Neural progenitor cell (in vitro differentiated cells): Measurements from ENCODE around the gene SMIM27. TPM values are rescaled to one million over a fixed set of nuclear protein-coding genes. Genes with fewer than 3 reads are reported as not detected.
"Not testable (repeated sequence)": the region's sequence is repeated elsewhere in the genome, so short reads cannot be mapped to it uniquely, and the experiment has no call there.

ENCODE experiments used
- DNase-seq: peaks from one replicate; pipeline ENCODE4 v3.0.0-alpha.2; 2016; ENCODE audit warnings: low spot score
- H2AFZ ChIP-seq: fragments of 200-600 bp; sonication (generic); replicated peaks from 2 replicates; pipeline ENCODE4 v1.6.1; 2016; ENCODE audit warnings: antibody characterized with exemption
- H3F3A ChIP-seq: fragments of 200-600 bp; sonication (generic); 2 replicates; pipeline ENCODE4 v1.6.1; 2016; ENCODE audit warnings: antibody characterized with exemption, low read depth
- H3K27ac ChIP-seq: fragments of 200-600 bp; sonication (generic); 2 replicates; pipeline ENCODE4 v1.5.1; 2016; ENCODE audit warnings: mild to moderate bottlenecking
- H3K27me3 ChIP-seq: fragments of 200-600 bp; sonication (generic); 2 replicates; pipeline ENCODE4 v1.6.1; 2016; ENCODE audit warnings: mild to moderate bottlenecking, moderate library complexity
- H3K36me3 ChIP-seq: fragments of 200-600 bp; sonication (generic); 2 replicates; pipeline ENCODE4 v1.5.1; 2016
- H3K4me1 ChIP-seq: fragments of 200-600 bp; sonication (generic); 2 replicates; pipeline ENCODE4 v1.6.1; 2016; ENCODE audit warnings: mixed run types
- H3K4me2 ChIP-seq: fragments of 200-600 bp; sonication (generic); 2 replicates; pipeline ENCODE4 v1.6.1; 2016
- H3K4me3 ChIP-seq: fragments of 200-600 bp; sonication (generic); 2 replicates; pipeline ENCODE4 v1.5.1; 2016
- H3K79me2 ChIP-seq: fragments of 200-600 bp; sonication (generic); 2 replicates; pipeline ENCODE4 v1.6.1; 2016; ENCODE audit warnings: low read depth
- H3K9ac ChIP-seq: fragments of 200-600 bp; sonication (generic); 2 replicates; pipeline ENCODE4 v1.6.1; 2016
- H3K9me3 ChIP-seq: fragments of 200-600 bp; sonication (generic); 2 replicates; pipeline ENCODE4 v1.5.1; 2016; ENCODE audit warnings: low read depth
- H4K20me1 ChIP-seq: fragments of 200-600 bp; sonication (generic); 2 replicates; pipeline ENCODE4 v1.6.1; 2016; ENCODE audit warnings: low read depth
- H3K27ac Mint-ChIP-seq: 3 replicates; pipeline ENCODE4 v1.8.0; 2021; ENCODE audit warnings: mixed read lengths
- H3K27me3 Mint-ChIP-seq: 2 replicates; pipeline ENCODE4 v1.8.0; 2022; ENCODE audit warnings: low read depth, mild to moderate bottlenecking, inconsistent platforms, moderate library complexity, mixed read lengths; ENCODE audit not compliant: insufficient read depth
- H3K36me3 Mint-ChIP-seq: 3 replicates; pipeline ENCODE4 v1.8.0; 2021; ENCODE audit warnings: mixed read lengths
- H3K4me1 Mint-ChIP-seq: 3 replicates; pipeline ENCODE4 v1.8.0; 2021; ENCODE audit warnings: mixed read lengths
- H3K4me3 Mint-ChIP-seq: 3 replicates; pipeline ENCODE4 v1.8.0; 2021; ENCODE audit warnings: mild to moderate bottlenecking, moderate library complexity, mixed read lengths
- H3K9me3 Mint-ChIP-seq: 3 replicates; pipeline ENCODE4 v1.8.0; 2020; ENCODE audit warnings: mixed read lengths
- CTCF ChIP-seq: fragments of 200-600 bp; sonication (generic); IDR thresholded peaks from 2 replicates; pipeline ENCODE4 v1.5.1; 2017; ENCODE audit warnings: antibody characterized with exemption, mild to moderate bottlenecking
- EZH2 ChIP-seq: fragments of 200-600 bp; sonication (generic); IDR thresholded peaks from 2 replicates; pipeline ENCODE4 v1.6.1; 2017; ENCODE audit warnings: antibody characterized with exemption, mild to moderate bottlenecking, moderate library complexity
- EZH2phosphoT487 ChIP-seq: fragments of 200-600 bp; sonication (generic); IDR thresholded peaks from 2 replicates; pipeline ENCODE4 v1.6.1; 2017; ENCODE audit warnings: antibody characterized with exemption
- total RNA-seq: library from RNA; depleted of rRNA; stranded (reverse); fragments of >200 nt; gene quantifications from 2 replicates; pipeline ENCODE4 v1.2.3, GENCODE V29; 2015; ENCODE audit warnings: low replicate concordance

SMIM27 gene
- total RNA-seq, 1 donor from 2014 or later = 9.7 TPM

- no peaks in the 10 kb centered on the region for H3K4me1 ChIP-seq
- no peak for TF ChIP-seq EZH2phosphoT487
- TF ChIP-seq CTCF = no peak
- no peak for TF ChIP-seq EZH2
- peaks cover 2% of the 10 kb centered on the region for H3K27me3 Mint-ChIP-seq
- H3K27ac Mint-ChIP-seq = no peak overlapping the region
- H3K79me2 ChIP-seq = no peaks in the 10 kb centered on the region
- DNase-seq = no peak
- no peak overlapping the region for H3K4me3 Mint-ChIP-seq
- no peak overlapping the region for H3K4me3 ChIP-seq
- no peak overlapping the region for H3K4me2 ChIP-seq
- H4K20me1 ChIP-seq = no peaks in the 10 kb centered on the region
- no peaks in the 10 kb centered on the region for H3K9me3 Mint-ChIP-seq
- H3F3A ChIP-seq = no peaks in the 10 kb centered on the region
- no peak overlapping the region for H3K9ac ChIP-seq
- no peak overlapping the region for H3K27ac ChIP-seq
- no peaks in the 10 kb centered on the region for H3K4me1 Mint-ChIP-seq
- peaks cover 13% of the 10 kb centered on the region for H3K36me3 Mint-ChIP-seq
- H3K36me3 ChIP-seq = no peaks in the 10 kb centered on the region
- H3K27me3 ChIP-seq = no peaks in the 10 kb centered on the region
- no peak overlapping the region for H2AFZ ChIP-seq
- H3K9me3 ChIP-seq = no peaks in the 10 kb centered on the region
Observed at GRCh38 chr9:32533816-32534215, 18.3 kb upstream of the SMIM27 start.

DNA sequence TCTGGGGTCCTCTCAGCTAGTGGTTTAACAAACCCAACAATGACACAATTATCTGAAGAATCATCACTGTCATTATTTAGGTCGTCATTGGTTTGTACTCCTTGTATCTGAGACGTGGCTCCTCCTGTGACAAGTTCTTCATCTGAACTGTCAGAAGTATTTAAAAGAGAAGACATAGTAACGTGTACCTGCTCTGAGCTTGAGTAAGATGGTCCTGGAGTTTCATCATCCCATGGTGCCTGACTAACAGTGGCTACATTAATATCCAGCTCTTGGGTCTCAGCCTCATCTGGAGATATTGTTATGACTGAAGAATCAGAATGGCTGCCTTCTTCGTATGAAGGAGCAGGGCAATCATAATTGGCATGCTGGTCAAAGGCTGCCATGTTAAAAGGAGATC, 9.1 kb upstream of the SMIM27 start:
- no peak overlapping the region for H3K4me3 Mint-ChIP-seq
- Histone ChIP-seq H3K4me3 (no peak overlapping the region), H3K9me3 (no peaks in the 10 kb centered on the region), H2AFZ (no peak overlapping the region), H3F3A (no peaks in the 10 kb centered on the region), H3K27me3 (no peaks in the 10 kb centered on the region), H3K4me1 (no peaks in the 10 kb centered on the region), H4K20me1 (peaks cover 48% of the 10 kb centered on the region), H3K9ac (no peak overlapping the region), H3K4me2 (no peak overlapping the region), H3K36me3 (peaks cover 4% of the 10 kb centered on the region), H3K79me2 (peaks cover 79% of the 10 kb centered on the region), H3K27ac (no peak overlapping the region)
- no peaks in the 10 kb centered on the region for H3K27me3 Mint-ChIP-seq
- no peak overlapping the region for H3K27ac Mint-ChIP-seq
- TF ChIP-seq CTCF (no peak), EZH2phosphoT487 (no peak), EZH2 (no peak)
- no peaks in the 10 kb centered on the region for H3K4me1 Mint-ChIP-seq
- H3K9me3 Mint-ChIP-seq = no peaks in the 10 kb centered on the region
- peaks cover 39% of the 10 kb centered on the region for H3K36me3 Mint-ChIP-seq
- no peak for DNase-seq

DNA sequence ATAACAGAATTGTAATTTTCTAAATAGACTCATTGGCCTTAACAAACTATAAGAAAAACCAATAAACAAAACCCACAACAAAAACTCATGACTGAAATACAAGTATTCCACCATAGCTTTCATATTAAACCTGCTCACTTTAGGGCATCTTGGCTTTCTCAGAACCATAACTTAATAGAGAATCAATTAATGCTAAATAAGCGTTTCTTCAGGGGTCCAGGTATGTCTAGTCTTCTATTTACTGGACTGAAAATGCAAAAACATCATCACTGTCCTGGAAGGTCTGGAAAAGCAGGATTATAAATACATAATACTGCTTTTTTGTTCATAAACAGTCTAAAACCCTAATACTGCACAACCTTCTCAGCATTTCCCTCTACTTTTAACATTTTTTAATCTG, 6.2 kb upstream of the SMIM27 start:
- H3K36me3 ChIP-seq = peaks cover 4% of the 10 kb centered on the region

GRCh38 chr9:32548213-32548612, 3.9 kb upstream of the SMIM27 start:
- H3K36me3 Mint-ChIP-seq = peaks cover 36% of the 10 kb centered on the region
- H3K9me3 ChIP-seq, H3K27ac Mint-ChIP-seq, H3K27ac ChIP-seq, H3K36me3 ChIP-seq, H3K9me3 Mint-ChIP-seq, H3K27me3 Mint-ChIP-seq, H3K9ac ChIP-seq, H3K27me3 ChIP-seq, DNase-seq, H3K4me1 ChIP-seq, H3K4me3 ChIP-seq, H2AFZ ChIP-seq, H3K4me2 ChIP-seq: not testable (repeated sequence)
- Histone ChIP-seq H3K79me2 (peaks cover 90% of the 10 kb centered on the region), H3F3A (peaks cover 26% of the 10 kb centered on the region), H4K20me1 (peaks cover 61% of the 10 kb centered on the region)
- peak overlapping the region; percentile 44 for H3K4me3 Mint-ChIP-seq
- peaks cover 20% of the 10 kb centered on the region for H3K4me1 Mint-ChIP-seq

More for the DNA sequence above, 6.2 kb upstream of the SMIM27 start:
- Histone ChIP-seq H3K9me3 (no peaks in the 10 kb centered on the region), H4K20me1 (peaks cover 65% of the 10 kb centered on the region), H3K79me2 (peaks cover 98% of the 10 kb centered on the region), H3K4me2 (no peak overlapping the region), H3K27ac (no peak overlapping the region), H2AFZ (no peak overlapping the region), H3K4me3 (no peak overlapping the region), H3K9ac (no peak overlapping the region), H3K4me1 (peaks cover 8% of the 10 kb centered on the region), H3F3A (peaks cover 9% of the 10 kb centered on the region), H3K27me3 (no peaks in the 10 kb centered on the region)
- H3K4me3 Mint-ChIP-seq = no peak overlapping the region
- H3K27ac Mint-ChIP-seq = no peak overlapping the region
- H3K27me3 Mint-ChIP-seq = peaks cover 2% of the 10 kb centered on the region
- TF ChIP-seq EZH2phosphoT487 = no peak
- H3K9me3 Mint-ChIP-seq = peaks cover 4% of the 10 kb centered on the region
- H3K4me1 Mint-ChIP-seq = peaks cover 17% of the 10 kb centered on the region
- no peak for DNase-seq
- peaks cover 52% of the 10 kb centered on the region for H3K36me3 Mint-ChIP-seq
